ENCODE measurements around the gene ASPRV1. TPM values are rescaled to one million over a fixed set of nuclear protein-coding genes. Genes with fewer than 3 reads are reported as not detected.

ASPRV1 gene
- total and polyA plus RNA-seq, 2 donors from 2014 or later, result 1.6 to 2.1 TPM

DNA sequence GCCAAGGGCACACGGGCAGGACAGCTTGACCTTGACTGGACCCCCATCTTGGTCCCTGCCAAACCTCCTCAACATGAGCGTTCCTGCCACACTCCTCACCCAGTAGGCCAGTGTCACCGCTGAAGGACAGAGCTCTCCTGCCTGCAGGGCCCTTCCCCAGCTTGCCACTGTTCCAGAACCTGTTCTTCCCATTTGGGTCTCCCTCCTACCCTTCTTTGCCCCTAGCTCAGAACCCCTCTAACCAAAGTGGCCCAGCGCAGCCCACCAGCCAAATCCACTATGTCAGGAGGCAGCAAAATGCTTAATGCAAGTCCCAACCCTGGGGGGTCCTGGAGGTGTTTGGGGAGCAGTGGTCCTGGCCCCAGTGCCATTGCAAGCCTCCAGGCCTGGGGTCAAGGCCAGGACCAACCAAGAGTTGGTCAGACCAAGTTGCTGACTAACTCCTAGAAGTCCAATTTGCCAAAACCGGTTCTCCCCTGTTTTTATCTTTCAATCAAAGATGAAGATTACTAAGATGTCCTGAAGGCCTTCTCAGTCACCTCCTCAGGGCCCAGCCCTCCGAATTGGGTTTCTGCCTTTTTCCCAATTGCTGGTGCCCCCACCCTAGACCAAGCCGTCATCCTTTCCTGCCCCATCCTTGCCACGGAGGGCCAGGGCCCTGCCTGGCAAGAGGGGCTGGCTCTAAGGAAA lies 4.5 kb upstream of the ASPRV1 start:
- Histone ChIP-seq H3K4me3 (ENCODE audit: low read length in 3 of 3) (no peak overlapping the region), H3K9me3 (ENCODE audit: control insufficient read depth in 2 of 3, insufficient read depth in 1 of 3, low read length in 3 of 3) (no peaks in the 10 kb centered on the region), H3K27ac (ENCODE audit: low read depth in 2 of 2, low read length in 2 of 2) (no peak overlapping the region), H3K4me1 (ENCODE audit: control insufficient read depth in 2 of 3, insufficient read depth in 2 of 3, low read depth in 1 of 3, low read length in 3 of 3) (peaks cover 0 to 3% (median 2%) of the 10 kb centered on the region in 3 donors), H3K9ac (ENCODE audit: low read length in 3 of 3) (no peak overlapping the region), H3K36me3 (ENCODE audit: control insufficient read depth in 2 of 3, insufficient read depth in 3 of 3, low read length in 3 of 3) (no peaks in the 10 kb centered on the region), H3K27me3 (ENCODE audit: control insufficient read depth, insufficient read depth, low read length) (no peaks in the 10 kb centered on the region)
- TF ChIP-seq, protein P1, sequence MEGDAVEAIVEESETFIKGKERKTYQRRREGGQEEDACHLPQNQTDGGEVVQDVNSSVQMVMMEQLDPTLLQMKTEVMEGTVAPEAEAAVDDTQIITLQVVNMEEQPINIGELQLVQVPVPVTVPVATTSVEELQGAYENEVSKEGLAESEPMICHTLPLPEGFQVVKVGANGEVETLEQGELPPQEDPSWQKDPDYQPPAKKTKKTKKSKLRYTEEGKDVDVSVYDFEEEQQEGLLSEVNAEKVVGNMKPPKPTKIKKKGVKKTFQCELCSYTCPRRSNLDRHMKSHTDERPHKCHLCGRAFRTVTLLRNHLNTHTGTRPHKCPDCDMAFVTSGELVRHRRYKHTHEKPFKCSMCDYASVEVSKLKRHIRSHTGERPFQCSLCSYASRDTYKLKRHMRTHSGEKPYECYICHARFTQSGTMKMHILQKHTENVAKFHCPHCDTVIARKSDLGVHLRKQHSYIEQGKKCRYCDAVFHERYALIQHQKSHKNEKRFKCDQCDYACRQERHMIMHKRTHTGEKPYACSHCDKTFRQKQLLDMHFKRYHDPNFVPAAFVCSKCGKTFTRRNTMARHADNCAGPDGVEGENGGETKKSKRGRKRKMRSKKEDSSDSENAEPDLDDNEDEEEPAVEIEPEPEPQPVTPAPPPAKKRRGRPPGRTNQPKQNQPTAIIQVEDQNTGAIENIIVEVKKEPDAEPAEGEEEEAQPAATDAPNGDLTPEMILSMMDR (IDR thresholded peaks at IDR 0.05; ENCODE audit: borderline replicate concordance, extremely low read depth, insufficient read depth), result no peak
- FAIRE-seq (no peak), DNase-seq (peak in 2 of 5 donors; percentile 20 to 45)
- intact Hi-C loops (cut with DNase I), result no loop called here

DNA sequence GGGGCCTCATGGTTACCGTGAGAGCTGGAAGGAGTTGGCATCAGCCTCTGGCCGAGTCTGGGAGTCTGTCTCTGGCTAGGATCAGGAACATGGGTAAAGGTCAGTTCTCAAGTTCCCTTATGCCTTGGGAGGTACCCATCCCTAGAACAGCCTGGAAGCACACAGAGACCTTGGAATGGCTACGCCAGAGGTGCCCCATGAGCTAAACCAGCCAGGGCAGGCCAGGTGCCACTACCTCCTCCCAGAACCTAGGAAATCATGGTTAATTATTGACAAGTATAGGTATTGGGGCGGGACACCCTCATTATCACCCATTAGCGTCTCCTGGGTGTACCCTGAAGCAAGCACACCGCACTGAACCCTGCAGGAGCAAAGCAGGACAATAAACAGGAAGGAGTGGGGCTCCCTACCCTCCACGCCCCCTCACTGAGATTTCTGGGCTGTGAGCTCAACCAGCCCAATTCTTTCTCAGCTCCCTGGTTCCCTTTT lies 3.0 kb upstream of the ASPRV1 start:
- Histone ChIP-seq H3K36me3 (ENCODE audit: control insufficient read depth in 2 of 3, insufficient read depth in 3 of 3, low read length in 3 of 3) (no peaks in the 10 kb centered on the region), H3K9ac (ENCODE audit: low read length in 3 of 3) (no peak overlapping the region)
- TF ChIP-seq, protein P1 (IDR thresholded peaks at IDR 0.05; ENCODE audit: borderline replicate concordance, extremely low read depth, insufficient read depth), result no peak

DNA sequence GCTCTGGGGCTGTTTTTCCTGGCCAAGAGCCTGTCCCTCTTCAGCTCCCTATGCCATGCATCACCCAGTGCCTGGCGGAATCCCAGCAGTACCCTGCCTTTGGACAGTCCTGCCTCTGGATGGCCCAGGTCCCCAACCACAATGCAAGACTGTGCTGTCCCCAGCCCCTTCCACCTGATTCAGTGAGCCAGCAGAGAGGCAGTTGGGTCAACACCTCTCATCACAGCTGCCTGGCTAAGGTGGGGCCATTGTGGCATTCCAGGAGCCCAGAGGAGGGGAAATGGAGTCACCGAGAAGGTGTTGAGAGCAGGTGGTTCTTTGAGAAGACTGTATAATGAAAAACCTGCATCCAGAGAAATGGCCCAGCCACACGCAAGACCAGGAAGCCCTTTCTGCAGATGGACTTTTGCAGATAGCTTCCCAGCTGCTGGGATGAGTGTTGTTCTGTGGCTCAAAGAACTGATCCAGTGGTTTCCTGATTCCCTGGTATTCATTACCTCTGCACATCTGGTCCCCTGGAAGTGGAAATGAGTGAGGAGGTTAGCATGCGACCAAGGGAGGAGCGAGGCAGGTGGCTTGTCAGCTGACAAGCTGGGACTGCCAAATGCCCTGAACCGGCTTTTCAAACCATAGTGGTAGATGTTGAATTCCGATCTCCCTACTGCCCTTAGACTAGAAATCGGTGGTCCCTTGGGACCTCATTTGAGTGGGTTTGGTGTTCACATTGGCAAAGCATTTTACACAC lies 1.7 kb upstream of the ASPRV1 start:
- no peak overlapping the region for H3K27ac ChIP-seq (ENCODE audit: low read depth in 2 of 2, low read length in 2 of 2)
- no peak overlapping the region for H3K9ac ChIP-seq (ENCODE audit: low read length in 3 of 3)
- H3K4me3 ChIP-seq (ENCODE audit: low read length in 3 of 3), result no peak overlapping the region
- TF ChIP-seq, protein P1 (IDR thresholded peaks at IDR 0.05; ENCODE audit: borderline replicate concordance, extremely low read depth, insufficient read depth), result no peak
- DNase-seq (no peak), FAIRE-seq (no peak)
- H3K9me3 ChIP-seq (ENCODE audit: control insufficient read depth in 2 of 3, insufficient read depth in 1 of 3, low read length in 3 of 3), result no peaks in the 10 kb centered on the region
- intact Hi-C loops (cut with DNase I), result no loop called here
- no peaks in the 10 kb centered on the region for H3K36me3 ChIP-seq (ENCODE audit: control insufficient read depth in 2 of 3, insufficient read depth in 3 of 3, low read length in 3 of 3)
- peaks cover 0 to 3% (median 2%) of the 10 kb centered on the region in 3 donors for H3K4me1 ChIP-seq (ENCODE audit: control insufficient read depth in 2 of 3, insufficient read depth in 2 of 3, low read depth in 1 of 3, low read length in 3 of 3)
- H3K27me3 ChIP-seq (ENCODE audit: control insufficient read depth, insufficient read depth, low read length), result no peaks in the 10 kb centered on the region

More for the DNA sequence above, 3.0 kb upstream of the ASPRV1 start:
- no peak for FAIRE-seq
- H3K4me1 ChIP-seq (ENCODE audit: control insufficient read depth in 2 of 3, insufficient read depth in 2 of 3, low read depth in 1 of 3, low read length in 3 of 3), result peaks cover 0 to 3% (median 2%) of the 10 kb centered on the region in 3 donors
- H3K4me3 ChIP-seq (ENCODE audit: low read length in 3 of 3), result no peak overlapping the region
- H3K27ac ChIP-seq (ENCODE audit: low read depth in 2 of 2, low read length in 2 of 2), result peak overlapping the region; percentile 13 to 59
- peak in 3 of 5 donors; percentile 26 to 44 (median 34) for DNase-seq
- intact Hi-C loops (cut with DNase I), result no loop called here
- H3K27me3 ChIP-seq (ENCODE audit: control insufficient read depth, insufficient read depth, low read length), result no peaks in the 10 kb centered on the region
- H3K9me3 ChIP-seq (ENCODE audit: control insufficient read depth in 2 of 3, insufficient read depth in 1 of 3, low read length in 3 of 3), result no peaks in the 10 kb centered on the region
